A673 (cell line): Measurements from ENCODE around the gene ADGRA1.

Experiments
- EZH2 ChIP-seq: fragments of 200-600 bp; sonication (generic); IDR thresholded peaks from 2 replicates; pipeline ENCODE4 v1.6.1; 2017; ENCODE audit warnings: borderline replicate concordance, low read depth, mild to moderate bottlenecking, mixed read lengths, antibody characterized with exemption, low read length; ENCODE audit not compliant: poor library complexity, severe bottlenecking
- TF ChIP-seq, protein P1 (sequence below): fragments of 300-800, 200-600 bp; sonication (generic); conservative IDR thresholded peaks from 2 replicates; pipeline ENCODE4 v1.5.1; 2017; ENCODE audit warnings: low read depth, mild to moderate bottlenecking, antibody characterized with exemption, low read length, moderate library complexity, mixed read lengths

DNA sequence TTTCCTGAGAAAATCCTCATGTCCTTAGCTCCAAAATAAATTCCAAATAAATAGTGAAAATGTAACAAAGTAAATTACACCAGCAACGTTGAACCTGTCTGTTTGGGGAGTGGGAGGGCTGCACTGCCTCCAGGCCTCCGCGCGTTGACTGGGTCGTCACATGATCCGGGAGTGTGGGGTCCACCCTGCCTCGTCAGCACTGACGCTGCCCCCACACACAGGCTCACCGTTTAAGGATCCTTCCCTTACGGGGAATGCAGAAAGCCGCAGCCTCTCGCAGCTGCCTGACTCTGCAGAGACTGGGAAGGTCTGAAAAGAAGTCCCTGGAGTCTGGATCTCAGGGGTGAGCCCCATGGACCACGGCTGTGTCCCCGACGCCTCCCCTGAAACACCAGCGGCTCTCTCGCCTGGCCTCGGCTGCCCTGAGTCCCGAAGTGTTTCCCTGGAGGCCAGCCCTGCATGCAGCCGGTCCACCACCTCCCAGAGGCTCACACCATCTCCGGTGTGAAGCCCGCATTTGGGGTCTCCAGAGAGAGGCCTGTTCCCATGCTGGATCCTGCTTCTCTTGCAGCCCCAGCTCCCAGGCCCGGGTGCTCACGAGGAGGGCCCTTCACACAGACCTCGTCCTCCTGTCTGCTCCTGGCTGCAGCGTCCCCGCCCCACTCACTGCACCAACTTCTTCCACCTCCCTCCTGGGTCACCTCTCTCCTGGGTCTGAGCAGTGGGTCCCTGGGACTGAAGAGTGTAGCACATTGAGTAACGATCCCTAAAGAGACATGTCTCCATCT, 49.5 kb upstream of the ADGRA1 start:
- no peak for TF ChIP-seq EZH2
- TF ChIP-seq, protein P1, sequence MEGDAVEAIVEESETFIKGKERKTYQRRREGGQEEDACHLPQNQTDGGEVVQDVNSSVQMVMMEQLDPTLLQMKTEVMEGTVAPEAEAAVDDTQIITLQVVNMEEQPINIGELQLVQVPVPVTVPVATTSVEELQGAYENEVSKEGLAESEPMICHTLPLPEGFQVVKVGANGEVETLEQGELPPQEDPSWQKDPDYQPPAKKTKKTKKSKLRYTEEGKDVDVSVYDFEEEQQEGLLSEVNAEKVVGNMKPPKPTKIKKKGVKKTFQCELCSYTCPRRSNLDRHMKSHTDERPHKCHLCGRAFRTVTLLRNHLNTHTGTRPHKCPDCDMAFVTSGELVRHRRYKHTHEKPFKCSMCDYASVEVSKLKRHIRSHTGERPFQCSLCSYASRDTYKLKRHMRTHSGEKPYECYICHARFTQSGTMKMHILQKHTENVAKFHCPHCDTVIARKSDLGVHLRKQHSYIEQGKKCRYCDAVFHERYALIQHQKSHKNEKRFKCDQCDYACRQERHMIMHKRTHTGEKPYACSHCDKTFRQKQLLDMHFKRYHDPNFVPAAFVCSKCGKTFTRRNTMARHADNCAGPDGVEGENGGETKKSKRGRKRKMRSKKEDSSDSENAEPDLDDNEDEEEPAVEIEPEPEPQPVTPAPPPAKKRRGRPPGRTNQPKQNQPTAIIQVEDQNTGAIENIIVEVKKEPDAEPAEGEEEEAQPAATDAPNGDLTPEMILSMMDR: no peak
